HEK293 (cell line): ENCODE results near the gene SRMS.

Source experiments
- CTCF ChIA-PET: fragments of 350-600 bp; formaldehyde crosslinking; extraction: SDS; loops from one replicate; lab custom pipeline; 2021; ENCODE audit warnings: antibody characterized with exemption; lab: Yijun Ruan, JAX
- POLR2A ChIA-PET: fragments of 300-600 bp; formaldehyde crosslinking; extraction: SDS; loops from one replicate; lab custom pipeline; 2020; ENCODE audit warnings: antibody characterized with exemption, inconsistent platforms; lab: Yijun Ruan, JAX
- H3K27ac ChIP-seq: fragments of 200-500 bp; sonication (Bioruptor generic); 2 replicates; pipeline ENCODE4 v1.5.1; 2014; ENCODE audit warnings: low read depth, low read length, control low read depth, inconsistent platforms; ENCODE audit errors: extremely low read depth
- H3K36me3 ChIP-seq, 2 experiments: fragments of 200-500 bp in 1 of 2; sonication (Bioruptor generic) in 1 of 2; 1 replicate in 1 of 2; 2 replicates in 1 of 2; pipeline ENCODE4 v1.5.1; 2014 to 2017; ENCODE audit warnings: inconsistent platforms in 2 of 2, low read length in 2 of 2; ENCODE audit not compliant: control insufficient read depth in 2 of 2, insufficient read depth in 1 of 2
- H3K4me1 ChIP-seq: fragments of 200-500 bp; sonication (Bioruptor generic); 2 replicates; pipeline ENCODE4 v1.5.1; 2014; ENCODE audit warnings: mild to moderate bottlenecking, low read length, inconsistent platforms; ENCODE audit not compliant: control insufficient read depth, insufficient read depth
- H3K4me3 ChIP-seq: 2 replicates; pipeline ENCODE4 v1.5.1; 2011; ENCODE audit warnings: low read depth, mild to moderate bottlenecking, control low read depth, low read length, moderate library complexity
- H3K9me3 ChIP-seq: fragments of 200-500 bp; sonication (Bioruptor generic); 2 replicates; pipeline ENCODE4 v1.5.1; 2014; ENCODE audit warnings: low read depth, low read length, inconsistent platforms; ENCODE audit not compliant: control insufficient read depth, insufficient read depth
- HOXA7 ChIP-seq: sonication (generic); formaldehyde crosslinking; IDR thresholded peaks from 2 replicates; pipeline ENCODE4 v1.8.1; 2022; ENCODE audit warnings: missing genetic modification reagents, borderline replicate concordance
- KLF1 ChIP-seq: fragments of 450-650 bp; formaldehyde crosslinking; IDR thresholded peaks from 2 replicates; pipeline ENCODE4 v1.5.1; 2016; ENCODE audit warnings: missing biosample characterization, missing genetic modification characterization
- KLF9 ChIP-seq: fragments of 450-650 bp; formaldehyde crosslinking; IDR thresholded peaks from 2 replicates; pipeline ENCODE4 v1.5.1; 2016; ENCODE audit warnings: missing biosample characterization, missing genetic modification characterization, low read depth
- PATZ1 ChIP-seq: fragments of 450-650 bp; formaldehyde crosslinking; IDR thresholded peaks from 2 replicates; pipeline ENCODE4 v1.5.1; 2016; ENCODE audit warnings: missing biosample characterization, missing genetic modification characterization
- SCRT2 ChIP-seq: fragments of 450-650 bp; formaldehyde crosslinking; IDR thresholded peaks from 2 replicates; pipeline ENCODE4 v1.5.1; 2016; ENCODE audit warnings: missing biosample characterization, missing genetic modification characterization
- SP2 ChIP-seq: fragments of 450-650 bp; formaldehyde crosslinking; IDR thresholded peaks from 2 replicates; pipeline ENCODE4 v1.5.1; 2016; ENCODE audit warnings: missing biosample characterization, missing genetic modification characterization
- ZBTB44 ChIP-seq: fragments of 450-650 bp; IDR thresholded peaks from 2 replicates; pipeline ENCODE4 v1.5.1; 2018; ENCODE audit warnings: missing biosample characterization, mild to moderate bottlenecking, missing genetic modification characterization
- ZEB2 ChIP-seq: fragments of 450-650 bp; formaldehyde crosslinking; IDR thresholded peaks from 2 replicates; pipeline ENCODE4 v1.5.1; 2016; ENCODE audit warnings: missing biosample characterization, missing genetic modification characterization
- ZNF10 ChIP-seq: fragments of 450-650 bp; formaldehyde crosslinking; IDR thresholded peaks from 2 replicates; pipeline ENCODE4 v1.5.1; 2017; ENCODE audit warnings: missing biosample characterization, missing genetic modification characterization
- ZNF121 ChIP-seq: fragments of 450-650 bp; formaldehyde crosslinking; IDR thresholded peaks from 2 replicates; pipeline ENCODE4 v1.5.1; 2016; ENCODE audit warnings: missing biosample characterization, missing genetic modification characterization
- ZNF24 ChIP-seq: fragments of 450-650 bp; formaldehyde crosslinking; IDR thresholded peaks from 2 replicates; pipeline ENCODE4 v1.5.1; 2016; ENCODE audit warnings: missing biosample characterization, missing genetic modification characterization
- ZNF518A ChIP-seq: fragments of 450-650 bp; formaldehyde crosslinking; conservative IDR thresholded peaks from 2 replicates; pipeline ENCODE4 v1.5.1; 2016; ENCODE audit warnings: low read depth, missing biosample characterization, missing genetic modification characterization
- ZNF544 ChIP-seq: fragments of 450-650 bp; formaldehyde crosslinking; IDR thresholded peaks from 2 replicates; pipeline ENCODE4 v1.5.0; 2017; ENCODE audit warnings: missing biosample characterization, missing genetic modification characterization
- ZNF600 ChIP-seq: fragments of 450-650 bp; formaldehyde crosslinking; IDR thresholded peaks from 2 replicates; pipeline ENCODE4 v1.5.1; 2016; ENCODE audit warnings: missing biosample characterization, missing genetic modification characterization
- ZNF626 ChIP-seq: fragments of 450-650 bp; sonication (Bioruptor Pico); formaldehyde crosslinking; IDR thresholded peaks from 2 replicates; pipeline ENCODE4 v1.5.1; 2018; ENCODE audit warnings: missing biosample characterization, missing genetic modification characterization, inconsistent platforms
- ZNF664 ChIP-seq: fragments of 450-650 bp; formaldehyde crosslinking; IDR thresholded peaks from 2 replicates; pipeline ENCODE4 v1.5.1; 2016; ENCODE audit warnings: missing biosample characterization, missing genetic modification characterization
- ZNF768 ChIP-seq: fragments of 450-650 bp; formaldehyde crosslinking; IDR thresholded peaks from 2 replicates; pipeline ENCODE4 v1.5.1; 2018; ENCODE audit warnings: missing biosample characterization, mild to moderate bottlenecking, missing genetic modification characterization
- ZNF776 ChIP-seq: fragments of 450-650 bp; formaldehyde crosslinking; IDR thresholded peaks from 2 replicates; pipeline ENCODE4 v1.5.0; 2017; ENCODE audit warnings: missing biosample characterization, missing genetic modification characterization, borderline replicate concordance
- ZNF830 ChIP-seq: fragments of 450-650 bp; IDR thresholded peaks from 2 replicates; pipeline ENCODE4 v1.5.0; 2018; ENCODE audit warnings: missing biosample characterization, missing genetic modification characterization, low read depth, mild to moderate bottlenecking, moderate library complexity
- ZSCAN23 ChIP-seq: fragments of 450-650 bp; formaldehyde crosslinking; IDR thresholded peaks from 2 replicates; pipeline ENCODE4 v1.5.1; 2016; ENCODE audit warnings: missing biosample characterization, missing genetic modification characterization
- ZSCAN30 ChIP-seq: fragments of 450-650 bp; IDR thresholded peaks from 2 replicates; pipeline ENCODE4 v1.5.1; 2018; ENCODE audit warnings: missing biosample characterization, mild to moderate bottlenecking, missing genetic modification characterization, moderate library complexity

Gene SRMS

GRCh38 chr20:63536997-63537524 lies 10.5 kb downstream of the SRMS start, which contains the start of gene PTK6:
PTK6 (minus strand) TSS chr20:63537376; CDS start chr20:63537314, 62 bp downstream.
- CTCF ChIA-PET, result interaction anchor here (0.6 to 2.5 kb wide), 15 partner anchors 9 to 699 kb away, joined by 3 to 9 read pairs (median 4); partner anchors contain the start of genes PRPF6 and SAMD10
- Histone ChIP-seq H3K4me3 (peak within 1 kb of the TSS; percentile 23), H3K27ac (no peak within 1 kb of the TSS), H3K36me3 (no peaks in the 10 kb centered on the region), H3K4me1 (no peaks in the 10 kb centered on the region), H3K9me3 (no peaks in the 10 kb centered on the region)
- TF ChIP-seq ZNF664 (no peak), SP2 (tag by site-specific recombination) (0 out of 2 replicates have a peak, but pooled peaks have one; percentile 3), KLF1 (0 out of 2 replicates have a peak, but pooled peaks have one; percentile 8), KLF9 (tag by site-specific recombination) (0 out of 2 replicates have a peak, but pooled peaks have one; percentile 23)
- POLR2A ChIA-PET, result interaction anchor here (0.9 to 3.2 kb wide), 5 partner anchors 16 to 528 kb away, joined by 3 to 12 read pairs (median 3); partner anchors contain the start of genes HELZ2 and PPDPF

GRCh38 chr20:63536241-63536977 lies 11.1 kb downstream of the SRMS start:
- no peak overlapping the region for H3K4me3 ChIP-seq
- H3K36me3 ChIP-seq, result no peaks in the 10 kb centered on the region
- no peaks in the 10 kb centered on the region for H3K9me3 ChIP-seq
- H3K27ac ChIP-seq, result no peak overlapping the region
- no peaks in the 10 kb centered on the region for H3K4me1 ChIP-seq
- ChIA-PET POLR2A (interaction anchor here (1.0 kb wide), 2 partner anchors 15 to 16 kb away, joined by 3 read pairs; partner anchors contain the start of gene PPDPF), CTCF (interaction anchor here (0.6 to 2.5 kb wide), 9 partner anchors 13 to 700 kb away, joined by 3 to 9 read pairs (median 3); partner anchors contain the start of genes PRPF6 and SAMD10)
- TF ChIP-seq SP2 (tag by site-specific recombination) (0 out of 2 replicates have a peak, but pooled peaks have one; percentile 12), HOXA7 (CRISPR knock-in tag) (no peak), ZNF768 (tag by site-specific recombination) (no peak), ZNF518A (tag by site-specific recombination) (no peak), ZBTB44 (tag by site-specific recombination) (no peak), ZNF544 (tag by site-specific recombination) (no peak), ZSCAN30 (tag by site-specific recombination) (no peak), ZNF830 (no peak), ZNF626 (tag by site-specific recombination) (no peak), PATZ1 (0 out of 2 replicates have a peak, but pooled peaks have one; percentile 13), ZSCAN23 (no peak), ZNF24 (tag by site-specific recombination) (no peak), ZNF600 (tag by site-specific recombination) (0 out of 2 replicates have a peak, but pooled peaks have one; percentile 31), SCRT2 (0 out of 2 replicates have a peak, but pooled peaks have one; percentile 10), KLF1 (no peak), ZNF10 (tag by site-specific recombination) (no peak), ZNF121 (0 out of 2 replicates have a peak, but pooled peaks have one; percentile 26), ZEB2 (tag by site-specific recombination) (0 out of 2 replicates have a peak, but pooled peaks have one; percentile 26), ZNF776 (no peak)
